ENCODE results near the gene NR2C2. TPM values are rescaled to one million over a fixed set of nuclear protein-coding genes. Genes with fewer than 3 reads are reported as not detected.

The NR2C2 gene
- total and polyA plus RNA-seq, 2 of the 13 experiments (the other 11 are each of a cell fraction or from before 2014, with no cell fraction given): 7.8 to 11.8 TPM

GRCh38 chr3:14906355-14906971 lies 40.9 kb upstream of the NR2C2 start (continued):
- TF ChIP-seq ZSCAN31 (CRISPR knock-in tag; IDR thresholded peaks at IDR 0.05; ENCODE audit: low read depth) (no peak), NCOA5 (CRISPR knock-in tag; IDR thresholded peaks at IDR 0.05) (no peak)

- TF ChIP-seq PLRG1 (conservative IDR thresholded peaks at IDR 0.05) (no peak), GATAD2A (CRISPR knock-in tag; IDR thresholded peaks at IDR 0.05) (no peak)
- peaks cover 9% of the 10 kb centered on the region; the same call in 1 of the 2 replicates for H3K9me3 ChIP-seq (ENCODE audit: low read length)
- no peaks in the 10 kb centered on the region for H3K79me2 ChIP-seq (ENCODE audit: insufficient read depth, low read length)
- POLR2A ChIA-PET: no interaction called here
- no peak overlapping the region for H3K4me3 ChIP-seq (replicated peaks in 1 of 3; ENCODE audit: insufficient read depth in 1 of 3, low read depth in 2 of 3, low read length in 3 of 3)
- H3K9ac ChIP-seq (ENCODE audit: insufficient read depth, low read depth, low read length): no peak overlapping the region
- DNase-seq (ENCODE audit: low spot score) (no peak), ATAC-seq (no peak), FAIRE-seq (no peak)
- H3K27ac ChIP-seq (ENCODE audit: extremely low read length, insufficient read depth, low read length): no peak overlapping the region
- no peaks in the 10 kb centered on the region for H3K36me3 ChIP-seq (replicated peaks in 1 of 2; ENCODE audit: control insufficient read depth in 1 of 2, insufficient read depth in 2 of 2, low read length in 2 of 2)
- intact Hi-C loops (cut with micrococcal nuclease; ENCODE audit: unreplicated experiment): no loop called here
- BruUV-seq (replicated peaks): no TSS peak
- no peaks in the 10 kb centered on the region for H3K4me1 ChIP-seq (ENCODE audit: insufficient read depth, low read length)
- H3K27me3 ChIP-seq (ENCODE audit: control insufficient read depth in 1 of 2, insufficient read depth in 2 of 2, low read length in 2 of 2): peaks cover 1 to 4% of the 10 kb centered on the region in 2 experiments; a peak in 3 of 5 replicates
- in situ Hi-C loops (cut with HindIII; ENCODE audit: extremely low pct_ligation_motif_present, low pct_unique_long_range_greater_than_20kb): no loop called here
- CTCF ChIA-PET (ENCODE audit: low intra/inter-chr PET ratio, low total read pairs): no interaction called here
- H3K4me2 ChIP-seq (ENCODE audit: low read depth, low read length): no peak overlapping the region
- WGBS (ENCODE audit: low lambda C conversion rate): 41% methylated on average over 9 of the region's 18 CpGs
- H2AFZ ChIP-seq (ENCODE audit: low read length): no peak overlapping the region
- H4K20me1 ChIP-seq (ENCODE audit: insufficient read depth, low read length): no peaks in the 10 kb centered on the region
Measured at GRCh38 chr3:14907043-14907966, 40.1 kb upstream of the NR2C2 start.

- Histone ChIP-seq H2AFZ (ENCODE audit: low read length) (no peak overlapping the region), H3K79me2 (ENCODE audit: insufficient read depth, low read length) (no peaks in the 10 kb centered on the region), H3K4me3 (replicated peaks in 1 of 3; ENCODE audit: insufficient read depth in 1 of 3, low read depth in 2 of 3, low read length in 3 of 3) (no peak overlapping the region), H3K27me3 (ENCODE audit: control insufficient read depth in 1 of 2, insufficient read depth in 2 of 2, low read length in 2 of 2) (peaks cover 1 to 4% of the 10 kb centered on the region in 2 experiments; a peak in 3 of 5 replicates), H3K4me1 (ENCODE audit: insufficient read depth, low read length) (no peaks in the 10 kb centered on the region), H4K20me1 (ENCODE audit: insufficient read depth, low read length) (no peaks in the 10 kb centered on the region), H3K27ac (ENCODE audit: extremely low read length, insufficient read depth, low read length) (no peak overlapping the region), H3K9me3 (ENCODE audit: low read length) (peaks cover 9% of the 10 kb centered on the region; the same call in 1 of the 2 replicates), H3K4me2 (ENCODE audit: low read depth, low read length) (no peak overlapping the region), H3K9ac (ENCODE audit: insufficient read depth, low read depth, low read length) (no peak overlapping the region), H3K36me3 (replicated peaks in 1 of 2; ENCODE audit: control insufficient read depth in 1 of 2, insufficient read depth in 2 of 2, low read length in 2 of 2) (no peaks in the 10 kb centered on the region)
- BruUV-seq (replicated peaks): no TSS peak
- 65% methylated on average over 5 of the region's 5 CpGs for WGBS (ENCODE audit: low lambda C conversion rate)
- DNase-seq (ENCODE audit: low spot score) (no peak), FAIRE-seq (no peak), ATAC-seq (no peak)
- POLR2A ChIA-PET: no interaction called here
- in situ Hi-C loops (cut with HindIII; ENCODE audit: extremely low pct_ligation_motif_present, low pct_unique_long_range_greater_than_20kb): no loop called here
- CTCF ChIA-PET (ENCODE audit: low intra/inter-chr PET ratio, low total read pairs): no interaction called here
- intact Hi-C loops (cut with micrococcal nuclease; ENCODE audit: unreplicated experiment): no loop called here
- TF ChIP-seq ZNF496 (CRISPR knock-in tag; IDR thresholded peaks at IDR 0.05; ENCODE audit: insufficient replicate concordance) (no peak), ZNF557 (CRISPR knock-in tag; IDR thresholded peaks at IDR 0.05) (no peak), RORA (CRISPR knock-in tag; IDR thresholded peaks at IDR 0.05) (no peak), ZMAT5 (CRISPR knock-in tag; IDR thresholded peaks at IDR 0.05; ENCODE audit: borderline replicate concordance, low read depth) (no peak), DMTF1 (CRISPR knock-in tag; IDR thresholded peaks at IDR 0.05) (no peak)
Measured at GRCh38 chr3:14909250-14909649, 38.1 kb upstream of the NR2C2 start.
